UCSD-AML1 (cell line): ENCODE results near the gene TEX36.
"Not testable (repeated sequence)": the region's sequence is repeated elsewhere in the genome, so short reads cannot be mapped to it uniquely, and the experiment has no call there.

Experiments
- DNase-seq: peaks from one replicate; lab custom pipeline; 2025; ENCODE audit not compliant: unreplicated experiment; lab: John Stamatoyannopoulos, UW

The TEX36 gene

GRCh38 chr10:125692601-125693523, 9.9 kb upstream of the TEX36 start:
- DNase-seq: no peak

GRCh38 chr10:125692196-125692595, 9.2 kb upstream of the TEX36 start:
- DNase-seq: no peak

- DNase-seq: no peak
These were observed 8.4 kb upstream of the TEX36 start for GRCh38 chr10:125691160-125691981.

- DNase-seq: no peak
These were observed 7.1 kb upstream of the TEX36 start for GRCh38 chr10:125689955-125690569.

GRCh38 chr10:125687507-125688185, 4.7 kb upstream of the TEX36 start:
- no peak for DNase-seq

- peak; percentile 60 for DNase-seq
These were observed 1.6 kb upstream of the TEX36 start for GRCh38 chr10:125684581-125684980.

GRCh38 chr10:125683821-125684220, 858 bp upstream of the TEX36 start:
- no peak for DNase-seq

- DNase-seq: no peak
These were observed 3.5 kb downstream of the TEX36 start for GRCh38 chr10:125679436-125679835.

- DNase-seq: no peak
These were observed 10.1 kb downstream of the TEX36 start for GRCh38 chr10:125672884-125673283.

- no peak for DNase-seq
These were observed 20.4 kb downstream of the TEX36 start for GRCh38 chr10:125662584-125662983.

GRCh38 chr10:125661941-125662515, 20.9 kb downstream of the TEX36 start:
- no peak for DNase-seq

GRCh38 chr10:125661431-125661940, 21.5 kb downstream of the TEX36 start:
- no peak for DNase-seq

- no peak for DNase-seq
These were observed 23.9 kb downstream of the TEX36 start for GRCh38 chr10:125659071-125659470.

- DNase-seq: no peak
These were observed 26.4 kb downstream of the TEX36 start for GRCh38 chr10:125656523-125656922.

- DNase-seq: not testable (repeated sequence)
These were observed 29.9 kb downstream of the TEX36 start for GRCh38 chr10:125653113-125653512.

GRCh38 chr10:125646311-125646710, 36.7 kb downstream of the TEX36 start:
- no peak for DNase-seq

- no peak for DNase-seq
These were observed 41.6 kb downstream of the TEX36 start for GRCh38 chr10:125641398-125641797.

GRCh38 chr10:125640653-125641052, 42.3 kb downstream of the TEX36 start:
- DNase-seq: no peak

GRCh38 chr10:125639846-125640245, 43.1 kb downstream of the TEX36 start:
- no peak for DNase-seq

GRCh38 chr10:125638555-125638954, 44.4 kb downstream of the TEX36 start:
- DNase-seq: no peak
